HepG2 (cell line): ENCODE measurements around the gene TGIF1. TPM values are rescaled to one million over a fixed set of nuclear protein-coding genes. Genes with fewer than 3 reads are reported as not detected.

ENCODE experiments used
- CENPT ChIP-seq: sonication (generic); formaldehyde crosslinking; IDR thresholded peaks from 2 replicates; pipeline ENCODE4 v1.8.0; 2022; ENCODE audit warnings: low read depth, mild to moderate bottlenecking, moderate library complexity, missing genetic modification reagents
- DNMT1 ChIP-seq: sonication (generic); formaldehyde crosslinking; IDR thresholded peaks from 2 replicates; pipeline ENCODE4 v1.5.1; 2020; ENCODE audit warnings: mild to moderate bottlenecking, missing genetic modification reagents
- FLYWCH1 ChIP-seq: sonication (generic); formaldehyde crosslinking; IDR thresholded peaks from 2 replicates; pipeline ENCODE4 v1.8.1; 2023; ENCODE audit warnings: mild to moderate bottlenecking, missing genetic modification reagents
- HNRNPL ChIP-seq: fragments of 200-400 bp; formaldehyde crosslinking; IDR thresholded peaks from 2 replicates; pipeline ENCODE4 v1.6.1; 2017; ENCODE audit warnings: mild to moderate bottlenecking, low read depth, low read length
- MAFK ChIP-seq, 2 experiments: IDR thresholded peaks in 1 of 2; conservative IDR thresholded peaks in 1 of 2; 2 replicates each; pipeline ENCODE4 v1.6.1; 2011; ENCODE audit warnings: improper control_type of control experiment in 2 of 2, low read length in 2 of 2
- MBD4 ChIP-seq: IDR thresholded peaks from 2 replicates; pipeline ENCODE4 v1.6.1; 2012; ENCODE audit warnings: low read length, inconsistent platforms, borderline replicate concordance
- MED8 ChIP-seq: sonication (generic); formaldehyde crosslinking; IDR thresholded peaks from 2 replicates; pipeline ENCODE4 v1.8.1; 2023; ENCODE audit warnings: mild to moderate bottlenecking, missing genetic modification reagents; ENCODE audit not compliant: insufficient replicate concordance
- MEF2D ChIP-seq: sonication (generic); formaldehyde crosslinking; IDR thresholded peaks from 2 replicates; pipeline ENCODE4 v1.5.1; 2020; ENCODE audit warnings: mild to moderate bottlenecking, missing genetic modification reagents
- MIER2 ChIP-seq: IDR thresholded peaks from 2 replicates; pipeline ENCODE4 v1.6.1; 2016; ENCODE audit warnings: missing biosample characterization, missing genetic modification reagents
- NFIB ChIP-seq: sonication (generic); formaldehyde crosslinking; IDR thresholded peaks from 2 replicates; pipeline ENCODE4 v1.9.0; 2021; ENCODE audit warnings: missing genetic modification reagents, mild to moderate bottlenecking, borderline replicate concordance
- POLR2A ChIP-seq, 2 experiments: IDR thresholded peaks; 2 replicates each; pipeline ENCODE4 v1.6.1; 2011; ENCODE audit warnings: low read depth in 2 of 2, low read length in 2 of 2, mild to moderate bottlenecking in 1 of 2, moderate library complexity in 1 of 2; ENCODE audit not compliant: insufficient read depth in 1 of 2
- RBFOX2 ChIP-seq: fragments of 200-400 bp; formaldehyde crosslinking; IDR thresholded peaks from 2 replicates; pipeline ENCODE4 v1.6.1; 2017; ENCODE audit warnings: low read depth, mild to moderate bottlenecking, low read length
- RXRB ChIP-seq: IDR thresholded peaks from 2 replicates; pipeline ENCODE4 v1.6.1; 2016; ENCODE audit warnings: borderline replicate concordance, missing genetic modification reagents, missing compliant biosample characterization
- SMC3 ChIP-seq: IDR thresholded peaks from 2 replicates; pipeline ENCODE4 v1.6.1; 2011; ENCODE audit warnings: low read length, improper control_type of control experiment
- TARDBP ChIP-seq: sonication (generic); formaldehyde crosslinking; IDR thresholded peaks from 2 replicates; pipeline ENCODE4 v1.8.0; 2022; ENCODE audit warnings: mild to moderate bottlenecking, missing genetic modification reagents
- TCF7L2 ChIP-seq: IDR thresholded peaks from 2 replicates; pipeline ENCODE4 v1.6.1; 2011; ENCODE audit warnings: mild to moderate bottlenecking, low read depth, low read length, moderate library complexity
- TOPORS ChIP-seq: sonication (generic); formaldehyde crosslinking; IDR thresholded peaks from 2 replicates; pipeline ENCODE4 v1.8.0; 2023; ENCODE audit warnings: mild to moderate bottlenecking, missing genetic modification reagents
- ZFP82 ChIP-seq: sonication (generic); formaldehyde crosslinking; IDR thresholded peaks from 2 replicates; pipeline ENCODE4 v1.5.1; 2020; ENCODE audit warnings: mild to moderate bottlenecking, missing genetic modification reagents, borderline replicate concordance
- ZFY ChIP-seq: sonication (generic); formaldehyde crosslinking; IDR thresholded peaks from 2 replicates; pipeline ENCODE4 v1.4.0; 2020; ENCODE audit warnings: missing genetic modification reagents
- ZNF337 ChIP-seq: sonication (generic); formaldehyde crosslinking; IDR thresholded peaks from 2 replicates; pipeline ENCODE4 v1.5.1; 2020; ENCODE audit warnings: missing genetic modification reagents, low read depth, mild to moderate bottlenecking, borderline replicate concordance
- ZNF720 ChIP-seq: sonication (generic); formaldehyde crosslinking; IDR thresholded peaks from 2 replicates; pipeline ENCODE4 v1.4.0; 2020; ENCODE audit warnings: missing genetic modification reagents
- ZNF790 ChIP-seq: sonication (generic); formaldehyde crosslinking; IDR thresholded peaks from 2 replicates; pipeline ENCODE4 v1.8.0; 2022; ENCODE audit warnings: missing genetic modification reagents, mild to moderate bottlenecking, borderline replicate concordance
- polyA plus RNA-seq, 8 experiments: library from polyadenylated mRNA; depleted of rRNA in 3 of 8; stranded (reverse) in 7 of 8; unstranded in 1 of 8; fragments of >200 nt; fragmentation: Illumina TruSeq in 4 of 8; extraction: Trizol in 4 of 8; gene quantifications; 2 replicates each; pipeline versions ENCODE4 v1.2.1 to v1.2.3, GENCODE V29; 2011 to 2016; ENCODE audit warnings: low read depth in 4 of 8, missing spikeins in 1 of 8, mixed read lengths in 1 of 8; ENCODE audit not compliant: insufficient read depth in 1 of 8
- total RNA-seq, 5 experiments: library from RNA; depleted of rRNA; stranded (reverse); fragments of >200 nt; fragmentation: Illumina TruSeq; extraction: Trizol; gene quantifications; 2 replicates each; pipeline ENCODE4 v1.2.3, GENCODE V29; 2016; ENCODE audit warnings: low read depth in 1 of 5
- TF ChIP-seq, protein P1 (sequence below): sonication (generic); formaldehyde crosslinking; IDR thresholded peaks from 2 replicates; pipeline ENCODE4 v1.5.0; 2020; ENCODE audit warnings: mild to moderate bottlenecking, missing genetic modification reagents, moderate library complexity
- TF ChIP-seq, protein P2 (sequence below), 2 experiments: IDR thresholded peaks; 2 replicates each; pipeline ENCODE4 v1.6.1; 2011 to 2012; ENCODE audit warnings: low read length in 2 of 2, borderline replicate concordance in 1 of 2, low read depth in 1 of 2, mild to moderate bottlenecking in 1 of 2, moderate library complexity in 1 of 2
- TF ChIP-seq, protein P3 (sequence below): sonication (generic); formaldehyde crosslinking; IDR thresholded peaks from 2 replicates; pipeline ENCODE4 v1.8.0; 2022; ENCODE audit warnings: missing genetic modification reagents, mild to moderate bottlenecking, borderline replicate concordance

Gene TGIF1
- total and polyA plus RNA-seq, 2 of the 13 experiments (the other 11 are each of a cell fraction or from before 2014, with no cell fraction given) = 50.0 to 76.1 TPM

DNA sequence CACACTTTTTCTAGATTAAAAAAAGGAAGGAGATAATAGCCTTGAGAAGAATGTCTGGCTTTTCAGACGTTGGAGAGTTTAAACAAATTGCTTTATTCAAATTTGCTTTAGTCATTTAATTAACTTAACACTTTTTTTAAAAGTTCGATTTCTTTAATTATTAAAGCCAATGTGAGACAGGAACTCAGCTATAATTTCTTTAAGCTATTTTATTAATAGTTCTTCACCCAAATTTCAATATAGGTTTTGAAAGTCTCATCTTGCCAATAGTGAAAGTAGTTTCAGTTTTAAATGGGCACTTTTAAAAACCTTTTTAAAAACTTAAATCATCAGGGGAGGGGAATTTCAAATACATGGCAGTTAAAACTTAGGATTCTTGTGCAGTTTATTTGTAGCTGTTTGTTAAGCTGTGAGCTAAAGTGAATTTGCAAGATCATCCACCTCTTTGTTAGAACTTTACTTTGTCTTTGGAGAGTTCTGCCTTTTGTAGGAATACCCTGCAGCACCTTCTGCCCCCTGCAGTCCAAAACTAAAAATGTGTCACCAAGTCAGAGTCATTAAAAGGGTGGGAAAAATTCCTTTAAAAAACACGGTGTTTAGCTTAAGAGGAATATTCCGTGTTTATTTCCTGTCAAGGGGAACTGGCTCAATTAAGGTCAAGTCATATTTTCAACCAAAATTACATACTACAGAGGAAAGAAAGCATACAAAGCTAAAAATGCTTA lies 4.6 kb downstream of the TGIF1 start (continued):
- no peak for TF ChIP-seq MED8 (CRISPR knock-in tag)
- TF ChIP-seq MAFK (conservative IDR thresholded peaks at IDR 0.05 in 1 of 2, IDR thresholded peaks at IDR 0.05 in 1 of 2; ENCODE audit: low read length in 2 of 2) = peak; percentile 58 to 85; a peak in 3 of 4 replicates
- no peak for TF ChIP-seq NFIB
- TF ChIP-seq, protein P1, sequence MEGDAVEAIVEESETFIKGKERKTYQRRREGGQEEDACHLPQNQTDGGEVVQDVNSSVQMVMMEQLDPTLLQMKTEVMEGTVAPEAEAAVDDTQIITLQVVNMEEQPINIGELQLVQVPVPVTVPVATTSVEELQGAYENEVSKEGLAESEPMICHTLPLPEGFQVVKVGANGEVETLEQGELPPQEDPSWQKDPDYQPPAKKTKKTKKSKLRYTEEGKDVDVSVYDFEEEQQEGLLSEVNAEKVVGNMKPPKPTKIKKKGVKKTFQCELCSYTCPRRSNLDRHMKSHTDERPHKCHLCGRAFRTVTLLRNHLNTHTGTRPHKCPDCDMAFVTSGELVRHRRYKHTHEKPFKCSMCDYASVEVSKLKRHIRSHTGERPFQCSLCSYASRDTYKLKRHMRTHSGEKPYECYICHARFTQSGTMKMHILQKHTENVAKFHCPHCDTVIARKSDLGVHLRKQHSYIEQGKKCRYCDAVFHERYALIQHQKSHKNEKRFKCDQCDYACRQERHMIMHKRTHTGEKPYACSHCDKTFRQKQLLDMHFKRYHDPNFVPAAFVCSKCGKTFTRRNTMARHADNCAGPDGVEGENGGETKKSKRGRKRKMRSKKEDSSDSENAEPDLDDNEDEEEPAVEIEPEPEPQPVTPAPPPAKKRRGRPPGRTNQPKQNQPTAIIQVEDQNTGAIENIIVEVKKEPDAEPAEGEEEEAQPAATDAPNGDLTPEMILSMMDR (CRISPR knock-in tag) = peak; percentile 67
- no peak for TF ChIP-seq ZFY
- TF ChIP-seq ZNF790 = no peak
- TF ChIP-seq ZFP82 (CRISPR knock-in tag) = no peak
- no peak for TF ChIP-seq FLYWCH1 (CRISPR knock-in tag)
- peak; percentile 64 for TF ChIP-seq SMC3
- TF ChIP-seq POLR2A (IDR thresholded peaks at IDR 0.05; ENCODE audit: insufficient read depth in 1 of 2, low read depth in 2 of 2, low read length in 2 of 2) = peak in 1 of 2 experiments; percentile 57; a peak in 2 of 4 replicates
- no peak for TF ChIP-seq CENPT (CRISPR knock-in tag)
- no peak for TF ChIP-seq TCF7L2
- no peak for TF ChIP-seq DNMT1 (CRISPR knock-in tag)
- TF ChIP-seq, protein P2, sequence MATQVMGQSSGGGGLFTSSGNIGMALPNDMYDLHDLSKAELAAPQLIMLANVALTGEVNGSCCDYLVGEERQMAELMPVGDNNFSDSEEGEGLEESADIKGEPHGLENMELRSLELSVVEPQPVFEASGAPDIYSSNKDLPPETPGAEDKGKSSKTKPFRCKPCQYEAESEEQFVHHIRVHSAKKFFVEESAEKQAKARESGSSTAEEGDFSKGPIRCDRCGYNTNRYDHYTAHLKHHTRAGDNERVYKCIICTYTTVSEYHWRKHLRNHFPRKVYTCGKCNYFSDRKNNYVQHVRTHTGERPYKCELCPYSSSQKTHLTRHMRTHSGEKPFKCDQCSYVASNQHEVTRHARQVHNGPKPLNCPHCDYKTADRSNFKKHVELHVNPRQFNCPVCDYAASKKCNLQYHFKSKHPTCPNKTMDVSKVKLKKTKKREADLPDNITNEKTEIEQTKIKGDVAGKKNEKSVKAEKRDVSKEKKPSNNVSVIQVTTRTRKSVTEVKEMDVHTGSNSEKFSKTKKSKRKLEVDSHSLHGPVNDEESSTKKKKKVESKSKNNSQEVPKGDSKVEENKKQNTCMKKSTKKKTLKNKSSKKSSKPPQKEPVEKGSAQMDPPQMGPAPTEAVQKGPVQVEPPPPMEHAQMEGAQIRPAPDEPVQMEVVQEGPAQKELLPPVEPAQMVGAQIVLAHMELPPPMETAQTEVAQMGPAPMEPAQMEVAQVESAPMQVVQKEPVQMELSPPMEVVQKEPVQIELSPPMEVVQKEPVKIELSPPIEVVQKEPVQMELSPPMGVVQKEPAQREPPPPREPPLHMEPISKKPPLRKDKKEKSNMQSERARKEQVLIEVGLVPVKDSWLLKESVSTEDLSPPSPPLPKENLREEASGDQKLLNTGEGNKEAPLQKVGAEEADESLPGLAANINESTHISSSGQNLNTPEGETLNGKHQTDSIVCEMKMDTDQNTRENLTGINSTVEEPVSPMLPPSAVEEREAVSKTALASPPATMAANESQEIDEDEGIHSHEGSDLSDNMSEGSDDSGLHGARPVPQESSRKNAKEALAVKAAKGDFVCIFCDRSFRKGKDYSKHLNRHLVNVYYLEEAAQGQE (IDR thresholded peaks at IDR 0.05; ENCODE audit: borderline replicate concordance in 1 of 2, low read depth in 1 of 2, low read length in 2 of 2) = no peak
- 0 out of 2 replicates have a peak, but pooled peaks have one; percentile 35 for TF ChIP-seq MBD4
- TF ChIP-seq TARDBP (CRISPR knock-in tag) = 0 out of 2 replicates have a peak, but pooled peaks have one; percentile 12
- TF ChIP-seq, protein P3, sequence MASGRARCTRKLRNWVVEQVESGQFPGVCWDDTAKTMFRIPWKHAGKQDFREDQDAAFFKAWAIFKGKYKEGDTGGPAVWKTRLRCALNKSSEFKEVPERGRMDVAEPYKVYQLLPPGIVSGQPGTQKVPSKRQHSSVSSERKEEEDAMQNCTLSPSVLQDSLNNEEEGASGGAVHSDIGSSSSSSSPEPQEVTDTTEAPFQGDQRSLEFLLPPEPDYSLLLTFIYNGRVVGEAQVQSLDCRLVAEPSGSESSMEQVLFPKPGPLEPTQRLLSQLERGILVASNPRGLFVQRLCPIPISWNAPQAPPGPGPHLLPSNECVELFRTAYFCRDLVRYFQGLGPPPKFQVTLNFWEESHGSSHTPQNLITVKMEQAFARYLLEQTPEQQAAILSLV (CRISPR knock-in tag) = no peak
- TF ChIP-seq MEF2D (CRISPR knock-in tag) = no peak
- 0 out of 2 replicates have a peak, but pooled peaks have one; percentile 8 for TF ChIP-seq HNRNPL
- no peak for TF ChIP-seq TOPORS (CRISPR knock-in tag)
- TF ChIP-seq MIER2 (CRISPR knock-in tag) = no peak
- no peak for TF ChIP-seq ZNF337 (CRISPR knock-in tag)
- TF ChIP-seq RXRB (CRISPR knock-in tag) = 0 out of 2 replicates have a peak, but pooled peaks have one; percentile 8
- TF ChIP-seq ZNF720 (CRISPR knock-in tag) = no peak
- peak; percentile 68 for TF ChIP-seq RBFOX2
